ENCODE results near the gene IER3. TPM values are rescaled to one million over a fixed set of nuclear protein-coding genes. Genes with fewer than 3 reads are reported as not detected.
A peak's percentile ranks its signal among the peaks of the same experiment; 100 is the strongest.

IER3 gene
- total and polyA plus RNA-seq, 9 donors: 9.7 to 221 (median 20.6) TPM

- 93 to 97% (median 95%) methylated on average over 3 of the region's 3 CpGs for WGBS, 3 donors
- peaks cover 3% of the 10 kb centered on the region for H3K4me1 ChIP-seq (ENCODE audit: insufficient read depth)
- DNase-seq: no peak
- H3K9me3 ChIP-seq: no peaks in the 10 kb centered on the region
- H3K27me3 ChIP-seq: no peaks in the 10 kb centered on the region
- peak overlapping the region in 1 of 2 donors; percentile 51 for H3K27ac ChIP-seq
- H3K4me3 ChIP-seq: no peak overlapping the region
- intact Hi-C loops (cut with DNase I): no loop called here
- TF ChIP-seq EP300 (IDR thresholded peaks at IDR 0.05): no peak
- TF ChIP-seq, protein P1, sequence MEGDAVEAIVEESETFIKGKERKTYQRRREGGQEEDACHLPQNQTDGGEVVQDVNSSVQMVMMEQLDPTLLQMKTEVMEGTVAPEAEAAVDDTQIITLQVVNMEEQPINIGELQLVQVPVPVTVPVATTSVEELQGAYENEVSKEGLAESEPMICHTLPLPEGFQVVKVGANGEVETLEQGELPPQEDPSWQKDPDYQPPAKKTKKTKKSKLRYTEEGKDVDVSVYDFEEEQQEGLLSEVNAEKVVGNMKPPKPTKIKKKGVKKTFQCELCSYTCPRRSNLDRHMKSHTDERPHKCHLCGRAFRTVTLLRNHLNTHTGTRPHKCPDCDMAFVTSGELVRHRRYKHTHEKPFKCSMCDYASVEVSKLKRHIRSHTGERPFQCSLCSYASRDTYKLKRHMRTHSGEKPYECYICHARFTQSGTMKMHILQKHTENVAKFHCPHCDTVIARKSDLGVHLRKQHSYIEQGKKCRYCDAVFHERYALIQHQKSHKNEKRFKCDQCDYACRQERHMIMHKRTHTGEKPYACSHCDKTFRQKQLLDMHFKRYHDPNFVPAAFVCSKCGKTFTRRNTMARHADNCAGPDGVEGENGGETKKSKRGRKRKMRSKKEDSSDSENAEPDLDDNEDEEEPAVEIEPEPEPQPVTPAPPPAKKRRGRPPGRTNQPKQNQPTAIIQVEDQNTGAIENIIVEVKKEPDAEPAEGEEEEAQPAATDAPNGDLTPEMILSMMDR (IDR thresholded peaks at IDR 0.05): no peak
- TF ChIP-seq POLR2A (IDR thresholded peaks at IDR 0.05): no peak
- no peaks in the 10 kb centered on the region for H3K36me3 ChIP-seq
These were observed 26.2 kb upstream of the IER3 start for GRCh38 chr6:30770592-30770991.

GRCh38 chr6:30769853-30770524, 25.6 kb upstream of the IER3 start:
- Histone ChIP-seq H3K4me3 (no peak overlapping the region), H3K9me3 (no peaks in the 10 kb centered on the region), H3K36me3 (no peaks in the 10 kb centered on the region), H3K27me3 (no peaks in the 10 kb centered on the region), H3K27ac (peak overlapping the region in 1 of 2 donors; percentile 51), H3K4me1 (ENCODE audit: insufficient read depth) (peaks cover 3% of the 10 kb centered on the region)
- TF ChIP-seq POLR2A (IDR thresholded peaks at IDR 0.05): no peak
- TF ChIP-seq EP300 (IDR thresholded peaks at IDR 0.05): no peak
- TF ChIP-seq, protein P1 (IDR thresholded peaks at IDR 0.05): no peak
- intact Hi-C loops (cut with DNase I): no loop called here
- DNase-seq: no peak
- WGBS, 3 donors: 43 to 48% (median 47%) methylated on average over 5 of the region's 5 CpGs

- TF ChIP-seq EP300 (IDR thresholded peaks at IDR 0.05) (no peak), POLR2A (IDR thresholded peaks at IDR 0.05) (no peak)
- TF ChIP-seq, protein P1 (IDR thresholded peaks at IDR 0.05): no peak
- H3K4me1 ChIP-seq (ENCODE audit: insufficient read depth): peaks cover 3% of the 10 kb centered on the region
- DNase-seq: peak; percentile 68 to 82 (median 75)
- peak overlapping the region in 1 of 2 donors; percentile 51 for H3K27ac ChIP-seq
- H3K27me3 ChIP-seq: no peaks in the 10 kb centered on the region
- intact Hi-C loops (cut with DNase I): no loop called here
- H3K36me3 ChIP-seq: no peaks in the 10 kb centered on the region
- 34 to 41% (median 38%) methylated on average over 16 of the region's 16 CpGs for WGBS, 3 donors
- no peaks in the 10 kb centered on the region for H3K9me3 ChIP-seq
- no peak overlapping the region for H3K4me3 ChIP-seq
These were observed 24.9 kb upstream of the IER3 start for GRCh38 chr6:30769088-30769852.

DNA sequence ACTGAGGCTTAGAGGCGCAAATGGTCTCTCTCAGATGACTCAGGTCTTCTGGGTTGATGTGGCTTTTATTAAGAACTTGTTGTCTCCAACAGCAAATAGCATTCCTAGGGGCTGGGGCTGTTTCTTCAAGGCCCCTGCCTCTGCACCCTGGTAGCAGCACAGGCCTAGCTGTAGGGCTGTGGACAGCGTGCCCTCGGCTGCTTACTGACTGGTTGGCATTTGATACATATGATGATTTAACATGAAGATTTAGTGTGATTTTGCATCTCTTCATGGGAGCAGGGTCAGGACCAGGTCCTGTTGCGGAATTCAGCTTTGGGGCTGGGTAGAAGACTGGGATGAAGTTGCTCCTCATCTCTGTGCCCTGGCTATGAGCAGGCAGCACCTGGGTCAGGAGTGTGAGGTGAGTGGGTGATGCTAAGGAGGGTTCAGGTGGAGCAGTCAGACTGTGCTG, 24.3 kb upstream of the IER3 start:
- no peaks in the 10 kb centered on the region for H3K9me3 ChIP-seq
- no peak overlapping the region for H3K4me3 ChIP-seq
- intact Hi-C loops (cut with DNase I): no loop called here
- H3K27me3 ChIP-seq: no peaks in the 10 kb centered on the region
- no peak for DNase-seq
- H3K27ac ChIP-seq: no peak overlapping the region
- H3K36me3 ChIP-seq: no peaks in the 10 kb centered on the region
- 95 to 99% (median 95%) methylated on average over 4 of the region's 4 CpGs for WGBS, 3 donors
- no peak for TF ChIP-seq POLR2A (IDR thresholded peaks at IDR 0.05)
- TF ChIP-seq, protein P1 (IDR thresholded peaks at IDR 0.05): no peak
- TF ChIP-seq EP300 (IDR thresholded peaks at IDR 0.05): no peak
- peaks cover 3% of the 10 kb centered on the region for H3K4me1 ChIP-seq (ENCODE audit: insufficient read depth)

All from ovary (tissue), 9 donors.